KBM-7 (cell line): ENCODE results near the gene KERA.

Experiments
- DNase-seq: peaks from one replicate; pipeline ENCODE4 v3.0.0-alpha.2; 2015
- in situ Hi-C: fragments of 300-500 bp; cut with MboI; formaldehyde crosslinking; loops from 2 replicates; pipeline ENCODE4 v1.14.3; 2020; ENCODE audit warnings: low sequenced_read_pairs, low pct_unique_long_range_greater_than_20kb, mixed read lengths

KERA gene

GRCh38 chr12:91077228-91077954 is 19.6 kb upstream of the KERA start:
- no peak for DNase-seq

DNA sequence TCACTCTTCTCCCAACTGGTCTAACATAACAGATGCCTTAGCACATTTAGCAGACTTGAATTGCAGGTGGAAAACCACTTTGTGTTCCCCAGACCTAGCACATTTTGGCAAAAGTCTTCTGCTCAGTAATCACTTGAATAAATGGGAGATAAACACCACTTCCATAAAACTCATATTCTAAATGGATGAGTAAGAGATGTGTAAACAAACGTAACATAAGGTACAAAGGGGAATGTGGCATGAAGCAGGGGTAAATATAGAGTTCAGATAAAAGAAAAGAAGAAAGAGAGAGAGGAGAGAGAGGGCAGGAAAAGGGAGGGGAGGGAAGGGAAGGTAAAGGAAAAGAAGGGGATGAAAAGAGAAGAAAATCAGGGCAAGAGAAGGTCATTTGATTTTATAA is 17.0 kb upstream of the KERA start:
- DNase-seq: no peak
- in situ Hi-C loops: no loop called here

More at GRCh38 chr12:91077228-91077954, 19.6 kb upstream of the KERA start:
- in situ Hi-C loops: no loop called here

- DNase-seq: no peak
These were observed 16.4 kb upstream of the KERA start for GRCh38 chr12:91074154-91074709.

GRCh38 chr12:91073426-91073825 is 15.6 kb upstream of the KERA start:
- no peak for DNase-seq
- in situ Hi-C loops: no loop called here

More at GRCh38 chr12:91074154-91074709, 16.4 kb upstream of the KERA start:
- in situ Hi-C loops: no loop called here

DNA sequence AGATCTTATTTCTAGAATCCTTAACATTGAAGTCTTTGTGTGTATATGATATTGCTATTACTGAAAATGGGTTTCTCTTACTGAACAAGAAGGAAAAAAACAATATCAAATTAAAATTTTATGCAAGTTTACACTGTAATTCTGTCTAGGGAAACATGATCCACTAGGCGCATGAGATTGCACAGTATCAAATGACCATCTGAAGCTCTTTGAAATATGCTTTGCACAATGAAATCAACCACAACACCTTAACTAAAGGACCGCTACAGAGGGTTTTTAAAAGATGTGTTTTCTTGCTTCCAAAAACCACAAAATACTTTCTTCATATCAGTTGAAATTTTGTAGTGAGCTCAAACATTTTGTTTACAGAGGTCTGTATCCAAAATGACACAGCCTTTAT is 15.1 kb upstream of the KERA start:
- in situ Hi-C loops: no loop called here
- no peak for DNase-seq

DNA sequence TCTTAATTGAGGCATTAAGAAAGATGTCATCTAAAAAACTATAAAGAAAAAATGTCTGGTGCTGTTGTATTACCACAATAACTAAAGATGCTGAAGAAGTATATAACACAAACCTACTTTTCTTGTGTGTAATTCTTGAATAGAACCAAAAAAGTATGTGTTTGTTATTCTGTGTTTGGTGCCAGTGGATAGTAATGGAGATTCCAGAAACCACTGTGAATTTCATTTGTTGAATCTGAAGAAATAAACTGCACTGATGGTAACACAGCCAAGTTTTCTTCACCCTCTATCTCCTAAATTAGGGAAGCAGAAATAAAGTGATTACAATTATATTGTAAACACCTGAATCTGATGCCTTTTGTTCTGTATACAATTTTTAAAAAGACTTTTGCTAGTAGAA is 13.1 kb upstream of the KERA start:
- DNase-seq: no peak
- in situ Hi-C loops: no loop called here

DNA sequence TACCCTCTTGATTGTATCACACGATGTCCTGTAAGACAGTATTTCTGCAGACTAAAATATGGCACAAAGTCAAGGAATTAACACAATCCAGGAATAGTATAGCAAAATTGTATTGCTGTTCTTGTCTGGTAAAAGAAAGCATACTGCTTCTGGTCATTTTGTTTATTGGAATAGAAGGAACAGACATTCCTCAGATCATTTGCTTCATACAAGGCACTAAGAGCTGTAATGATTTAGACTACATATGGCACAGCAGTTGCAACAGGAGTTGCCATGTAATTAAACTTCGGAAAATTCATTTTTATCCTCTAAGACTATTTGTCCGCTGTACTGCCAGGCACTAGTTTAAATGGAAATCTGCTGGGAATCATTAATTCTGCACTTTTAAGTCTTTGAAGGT is 7.6 kb upstream of the KERA start:
- in situ Hi-C loops: no loop called here
- no peak for DNase-seq

- in situ Hi-C loops: no loop called here
- DNase-seq: no peak
These were observed 6.8 kb upstream of the KERA start for GRCh38 chr12:91064640-91065039.

GRCh38 chr12:91061091-91061490 is 3.3 kb upstream of the KERA start:
- DNase-seq: no peak
- in situ Hi-C loops: no loop called here

- in situ Hi-C loops: no loop called here
- no peak for DNase-seq
These were observed 1.4 kb upstream of the KERA start for GRCh38 chr12:91059211-91059610.

- in situ Hi-C loops: no loop called here
- no peak for DNase-seq
These were observed 962 bp upstream of the KERA start for GRCh38 chr12:91058786-91059185.

DNA sequence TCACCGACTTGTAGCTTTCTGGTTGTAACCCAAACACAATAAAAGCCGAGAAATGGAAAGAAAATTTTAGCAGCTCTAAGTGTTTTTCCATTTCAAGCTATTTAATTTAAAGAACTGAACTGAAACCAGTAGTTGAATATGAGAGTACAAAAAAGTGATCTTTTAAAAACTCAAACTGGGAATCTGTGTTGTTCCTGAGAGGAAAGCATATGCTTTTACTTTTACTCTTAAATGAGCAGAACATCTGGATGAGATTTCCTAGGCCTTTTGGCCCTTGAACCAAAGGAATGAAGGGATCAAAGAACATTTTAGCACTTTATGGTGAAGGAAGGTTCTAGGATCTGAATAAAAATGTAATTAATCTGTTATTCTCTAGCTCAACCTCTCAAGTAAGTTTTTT is 1.3 kb downstream of the KERA start:
- in situ Hi-C loops: no loop called here
- no peak for DNase-seq

DNA sequence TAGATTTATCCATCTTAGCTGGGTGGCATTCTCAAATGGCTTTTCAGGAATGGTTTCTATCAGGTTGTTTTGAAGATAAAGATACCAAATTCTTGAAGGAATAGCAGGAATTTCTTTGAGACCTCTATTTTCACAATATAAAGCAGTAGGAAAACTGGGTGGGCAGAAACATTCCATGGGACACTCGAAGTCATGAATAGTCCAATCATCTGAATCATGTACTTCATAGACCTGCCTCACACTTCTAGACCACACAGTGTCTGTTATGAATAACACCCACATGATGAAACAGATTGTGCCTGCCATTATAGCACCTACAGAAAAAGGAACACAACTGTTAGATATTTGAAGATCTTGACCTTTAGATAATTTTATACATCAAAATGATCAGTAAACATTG is 1.8 kb downstream of the KERA start:
- DNase-seq: no peak
- in situ Hi-C loops: no loop called here

DNA sequence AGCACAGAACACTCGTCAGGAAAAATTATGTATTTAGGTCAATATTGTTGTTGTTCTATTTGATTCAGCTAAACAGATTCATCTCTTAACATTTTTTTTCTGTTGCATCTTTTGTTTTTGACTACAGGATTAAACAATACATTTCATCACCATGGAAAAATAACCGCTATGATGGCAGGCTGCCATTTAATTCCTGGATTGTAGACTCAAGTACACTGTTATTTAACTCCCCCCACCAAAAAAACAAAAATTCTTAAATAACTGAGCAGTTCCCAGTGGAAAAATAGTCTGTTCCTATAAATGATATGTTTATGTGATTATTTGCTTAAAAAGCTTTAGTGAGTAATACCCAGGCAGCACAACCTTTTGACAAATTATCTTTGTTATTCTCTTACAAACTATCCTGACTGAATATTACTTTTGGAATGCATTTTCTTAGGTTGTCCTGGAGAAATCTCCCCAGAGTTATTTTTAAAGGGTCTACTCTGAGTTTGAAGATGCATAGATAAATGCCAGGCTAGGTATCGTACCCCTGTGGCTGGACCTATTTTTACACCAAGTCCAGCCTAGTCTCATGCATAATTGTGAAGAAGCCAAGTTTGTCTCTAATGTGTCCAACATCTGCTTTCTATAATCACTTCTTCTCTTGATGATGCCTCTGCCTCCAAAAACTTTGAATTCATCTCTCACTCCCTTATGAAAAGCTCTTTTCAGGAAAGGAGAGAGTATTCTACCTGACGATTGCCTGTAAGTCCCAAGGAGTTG is 3.7 kb downstream of the KERA start:
- DNase-seq: no peak
- in situ Hi-C loops: no loop called here

DNA sequence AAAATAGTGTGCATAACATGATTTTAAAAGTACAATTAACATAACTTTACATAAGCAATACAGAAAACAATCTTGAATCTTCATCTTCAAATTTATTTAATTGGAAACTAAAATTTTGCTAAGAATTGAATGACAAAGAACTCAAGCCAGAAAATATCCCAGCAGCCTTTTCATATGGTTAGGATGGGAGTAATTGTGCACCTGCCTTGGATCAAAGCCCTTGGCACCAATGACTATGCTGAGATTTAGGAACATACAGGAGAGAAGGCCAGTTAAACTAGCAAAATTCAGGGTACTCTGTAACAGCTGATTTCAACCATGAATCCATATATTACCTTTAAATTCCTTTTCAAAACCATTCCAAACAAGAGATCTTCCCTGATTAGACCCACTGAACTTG is 5.8 kb downstream of the KERA start:
- in situ Hi-C loops: no loop called here
- no peak for DNase-seq

DNA sequence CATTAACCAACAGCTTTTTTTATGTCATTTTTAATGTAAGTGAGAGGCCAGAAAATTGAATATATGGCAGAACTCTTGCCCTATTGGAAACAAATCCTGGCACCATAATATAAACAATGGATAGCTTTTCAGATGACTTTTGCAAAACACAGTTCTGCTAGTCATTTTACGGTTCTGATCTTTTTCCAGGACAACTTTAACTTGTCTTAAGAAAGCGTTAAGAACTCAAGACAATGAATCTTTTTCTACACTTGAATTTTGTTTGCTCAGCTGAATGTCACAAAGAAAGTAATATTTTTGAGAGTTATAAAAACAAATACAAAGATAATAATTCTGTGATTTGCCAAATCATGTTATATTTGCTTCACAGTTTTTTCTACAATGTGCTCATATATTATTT is 13.2 kb downstream of the KERA start:
- in situ Hi-C loops: no loop called here
- DNase-seq: no peak

DNA sequence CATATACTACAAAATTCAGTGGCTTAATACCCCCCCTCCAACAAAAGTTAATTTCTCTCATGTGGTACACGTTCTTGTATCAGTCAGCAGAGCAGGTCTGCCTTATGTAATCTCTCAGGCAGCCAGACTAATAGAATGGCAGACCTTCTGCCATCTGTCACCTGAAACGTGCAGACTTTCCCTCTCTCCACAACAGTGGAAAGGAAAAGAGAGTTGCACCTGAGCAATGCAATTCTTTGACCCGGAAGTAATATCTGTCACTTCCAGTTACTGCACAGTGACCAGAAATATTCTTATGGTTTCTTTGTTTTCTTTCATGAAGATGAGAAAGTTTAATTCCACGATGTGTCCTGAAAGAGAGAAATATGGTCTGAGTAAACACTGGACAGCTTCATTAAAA is 14.4 kb downstream of the KERA start:
- in situ Hi-C loops: no loop called here
- no peak for DNase-seq

DNA sequence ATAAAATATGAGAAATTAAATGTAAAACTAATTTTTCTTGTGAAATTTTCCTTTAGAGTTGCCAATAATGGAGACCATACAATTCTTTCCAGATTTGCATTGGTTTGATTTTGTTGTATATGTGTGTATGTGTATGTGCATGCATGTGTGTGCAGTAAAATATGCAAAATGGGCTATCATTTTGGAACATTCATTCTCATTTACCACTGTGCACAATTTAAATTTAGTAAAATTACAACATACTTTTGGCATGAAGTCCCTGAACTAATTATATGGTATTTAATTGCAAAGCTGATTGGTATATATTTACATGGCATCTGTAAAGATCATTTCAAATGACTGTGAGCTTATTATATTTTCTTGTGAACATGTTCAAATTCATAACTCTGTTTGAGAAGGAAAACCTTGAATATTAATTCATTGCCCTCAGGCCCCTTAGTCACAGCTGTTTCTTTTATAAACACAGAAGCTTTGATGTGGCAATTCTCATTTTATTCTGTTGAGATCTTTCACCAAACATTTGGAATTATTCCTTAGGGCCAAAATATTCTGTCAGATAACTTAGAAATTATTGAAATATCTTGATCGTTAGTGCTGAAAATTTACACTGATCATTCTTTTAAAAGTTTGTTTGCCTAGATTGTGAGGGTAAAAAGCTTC is 17.6 kb downstream of the KERA start:
- DNase-seq: no peak
- in situ Hi-C loops: no loop called here

GRCh38 chr12:91037276-91037675 is 20.5 kb downstream of the KERA start:
- in situ Hi-C loops: no loop called here
- no peak for DNase-seq

DNA sequence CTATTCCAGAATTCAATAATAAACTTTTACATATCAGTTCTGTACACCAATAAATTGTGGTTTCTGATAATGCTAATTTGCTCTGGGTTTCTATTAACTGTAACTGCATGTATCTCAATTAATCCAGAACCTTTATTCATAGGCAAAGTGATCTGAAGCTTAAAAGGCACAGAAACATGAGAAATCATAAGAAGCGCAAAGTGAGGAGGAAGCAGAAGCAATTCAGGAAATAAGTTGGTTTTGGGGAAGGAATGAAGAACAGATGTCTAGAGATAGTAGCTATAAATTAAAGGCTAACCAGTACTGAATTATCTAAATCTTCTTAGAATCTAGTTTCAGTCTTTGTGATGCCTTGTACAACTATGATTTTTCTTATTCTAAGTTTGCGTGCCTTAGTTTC is 24.6 kb downstream of the KERA start:
- peak; percentile 54 for DNase-seq
- in situ Hi-C loops: no loop called here
